ENCODE results near the gene IMPACT.

IMPACT gene

GRCh38 chr18:24499814-24500213, 73.3 kb downstream of the IMPACT start:
- no peaks in the 10 kb centered on the region for H3K27me3 ChIP-seq
- H3K27ac ChIP-seq = no peak overlapping the region

DNA sequence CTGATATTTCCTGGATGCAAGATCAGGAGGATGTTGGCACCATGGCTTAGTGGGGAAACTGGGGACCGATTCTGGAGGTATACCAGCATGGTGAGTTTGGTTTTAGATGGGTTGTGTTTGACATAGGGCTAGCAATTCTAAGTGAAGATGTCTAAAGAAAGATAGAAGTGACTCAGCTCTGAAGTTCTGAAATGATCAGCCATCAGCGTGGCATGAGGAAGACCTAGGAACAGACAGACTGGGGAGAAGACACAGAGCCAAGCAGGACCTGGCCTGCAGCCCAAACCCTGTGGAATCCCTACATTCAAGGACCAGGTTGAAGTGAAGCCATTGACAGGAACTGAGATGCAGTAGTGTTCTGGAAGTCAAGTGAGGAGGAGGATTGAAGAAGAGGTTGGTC, 73.7 kb downstream of the IMPACT start:
- Histone ChIP-seq H3K27ac (no peak overlapping the region), H4K20me1 (no peaks in the 10 kb centered on the region), H3K4me1 (no peaks in the 10 kb centered on the region), H3K9me3 (replicated peaks in 1 of 11) (no peaks in the 10 kb centered on the region), H3K4me3 (no peak overlapping the region), H3K27me3 (no peaks in the 10 kb centered on the region), H3K9ac (no peak overlapping the region), H3K36me3 (no peaks in the 10 kb centered on the region), H3K4me2 (no peak overlapping the region)
- no peak for TF ChIP-seq Cebpa-rat (IDR thresholded peaks at IDR 0.05)

More at GRCh38 chr18:24499814-24500213, 73.3 kb downstream of the IMPACT start:
- no peak for TF ChIP-seq Cebpa-rat (IDR thresholded peaks at IDR 0.05)
- H3K9ac ChIP-seq = no peak overlapping the region
- H3K4me3 ChIP-seq = no peak overlapping the region
- H3K4me2 ChIP-seq = no peak overlapping the region
- H3K36me3 ChIP-seq = no peaks in the 10 kb centered on the region
- H3K4me1 ChIP-seq = no peaks in the 10 kb centered on the region
- H3K9me3 ChIP-seq (replicated peaks in 1 of 11) = no peaks in the 10 kb centered on the region
- H4K20me1 ChIP-seq = no peaks in the 10 kb centered on the region

- Histone ChIP-seq H4K20me1 (no peaks in the 10 kb centered on the region), H3K36me3 (no peaks in the 10 kb centered on the region), H3K9me3 (replicated peaks in 1 of 11) (no peaks in the 10 kb centered on the region), H3K9ac (no peak overlapping the region), H3K4me1 (no peaks in the 10 kb centered on the region), H3K27me3 (no peaks in the 10 kb centered on the region), H3K4me2 (no peak overlapping the region), H3K27ac (no peak overlapping the region), H3K4me3 (no peak overlapping the region)
- TF ChIP-seq Cebpa-rat (IDR thresholded peaks at IDR 0.05) = no peak
Measured at GRCh38 chr18:24500766-24501165, 74.3 kb downstream of the IMPACT start.

- no peaks in the 10 kb centered on the region for H3K36me3 ChIP-seq
- no peak overlapping the region for H3K4me2 ChIP-seq
- no peak overlapping the region for H3K9ac ChIP-seq
- H3K9me3 ChIP-seq (replicated peaks in 1 of 11) = no peaks in the 10 kb centered on the region
- H3K27ac ChIP-seq = no peak overlapping the region
- no peaks in the 10 kb centered on the region for H3K27me3 ChIP-seq
- no peaks in the 10 kb centered on the region; a peak in 1 of 20 replicates for H3K4me1 ChIP-seq
- H4K20me1 ChIP-seq = no peaks in the 10 kb centered on the region
- no peak for TF ChIP-seq Cebpa-rat (IDR thresholded peaks at IDR 0.05)
- H3K4me3 ChIP-seq = no peak overlapping the region
Measured at GRCh38 chr18:24502667-24503523, 76.4 kb downstream of the IMPACT start.
